ENCODE results near the gene ANKRD13B.

DNA sequence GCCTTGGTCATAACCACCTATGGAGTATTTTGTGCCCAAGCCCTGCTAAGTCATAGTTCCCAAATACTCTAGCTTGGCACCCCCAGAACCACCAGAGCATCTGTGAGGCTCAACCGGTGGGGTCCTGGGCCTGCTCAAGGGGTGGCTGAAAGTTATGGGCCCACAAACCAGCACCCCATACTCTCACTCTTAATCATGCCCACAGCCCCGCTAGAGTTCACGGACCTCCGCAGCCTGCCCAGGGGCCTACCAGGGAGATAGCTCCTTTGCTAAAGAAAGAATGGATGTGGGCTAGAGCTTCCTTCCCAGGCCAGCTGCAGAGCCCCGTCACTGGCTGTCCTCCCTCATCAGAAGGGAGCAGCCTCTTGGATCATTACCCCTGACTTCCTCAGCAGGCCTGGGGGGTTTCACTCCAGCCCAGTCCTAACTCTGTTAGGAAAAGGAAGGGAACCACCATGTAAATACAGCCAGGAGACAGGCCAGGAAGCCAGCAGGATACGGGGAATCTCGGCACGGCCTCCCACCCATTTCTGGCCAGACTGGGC is 4.8 kb upstream of the ANKRD13B start:
- TF ChIP-seq, protein P1, sequence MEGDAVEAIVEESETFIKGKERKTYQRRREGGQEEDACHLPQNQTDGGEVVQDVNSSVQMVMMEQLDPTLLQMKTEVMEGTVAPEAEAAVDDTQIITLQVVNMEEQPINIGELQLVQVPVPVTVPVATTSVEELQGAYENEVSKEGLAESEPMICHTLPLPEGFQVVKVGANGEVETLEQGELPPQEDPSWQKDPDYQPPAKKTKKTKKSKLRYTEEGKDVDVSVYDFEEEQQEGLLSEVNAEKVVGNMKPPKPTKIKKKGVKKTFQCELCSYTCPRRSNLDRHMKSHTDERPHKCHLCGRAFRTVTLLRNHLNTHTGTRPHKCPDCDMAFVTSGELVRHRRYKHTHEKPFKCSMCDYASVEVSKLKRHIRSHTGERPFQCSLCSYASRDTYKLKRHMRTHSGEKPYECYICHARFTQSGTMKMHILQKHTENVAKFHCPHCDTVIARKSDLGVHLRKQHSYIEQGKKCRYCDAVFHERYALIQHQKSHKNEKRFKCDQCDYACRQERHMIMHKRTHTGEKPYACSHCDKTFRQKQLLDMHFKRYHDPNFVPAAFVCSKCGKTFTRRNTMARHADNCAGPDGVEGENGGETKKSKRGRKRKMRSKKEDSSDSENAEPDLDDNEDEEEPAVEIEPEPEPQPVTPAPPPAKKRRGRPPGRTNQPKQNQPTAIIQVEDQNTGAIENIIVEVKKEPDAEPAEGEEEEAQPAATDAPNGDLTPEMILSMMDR (IDR thresholded peaks at IDR 0.05): no peak
- no peak for TF ChIP-seq POLR2A (IDR thresholded peaks at IDR 0.05)

Data from Peyer's patch (tissue), 4 donors.